NCI-H82 treated with DMSO at 0.1 percent for 48 hours (cell line): Measurements from ENCODE around the gene TM9SF4.

Experiments used
- DNase-seq: peaks from one replicate; lab custom pipeline; 2025; ENCODE audit not compliant: unreplicated experiment; lab: John Stamatoyannopoulos, UW

TM9SF4 gene

GRCh38 chr20:32109392-32110172, at the start of gene TM9SF4:
Gene TM9SF4 (plus strand): TSS chr20:32109714. CDS start chr20:32109741, 27 bp downstream.
- DNase-seq = peak; percentile 89

GRCh38 chr20:32062776-32063170, 46.7 kb upstream of the TM9SF4 start:
- DNase-seq = no peak

DNA sequence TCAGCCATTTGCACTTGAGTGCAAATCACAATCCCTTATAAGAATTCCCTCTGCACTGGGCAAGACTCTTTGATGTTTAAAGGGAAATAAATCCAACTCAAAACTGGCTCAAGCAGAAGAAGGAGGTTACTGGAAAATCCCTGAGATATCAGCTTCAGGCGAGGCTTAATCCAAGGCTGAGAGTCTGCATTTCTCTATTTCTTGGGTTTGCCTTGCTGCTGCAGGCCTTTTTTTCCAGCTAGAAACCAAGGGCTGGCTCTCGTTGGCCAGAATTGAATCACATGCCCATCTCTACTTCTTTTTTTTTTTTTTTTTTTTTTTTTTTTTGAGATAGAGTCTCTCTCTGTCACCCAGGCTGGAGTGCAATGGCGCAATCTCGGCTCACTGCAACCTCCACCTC, 45.8 kb upstream of the TM9SF4 start:
- no peak for DNase-seq

GRCh38 chr20:32064667-32065066, 44.8 kb upstream of the TM9SF4 start:
- DNase-seq = no peak

DNA sequence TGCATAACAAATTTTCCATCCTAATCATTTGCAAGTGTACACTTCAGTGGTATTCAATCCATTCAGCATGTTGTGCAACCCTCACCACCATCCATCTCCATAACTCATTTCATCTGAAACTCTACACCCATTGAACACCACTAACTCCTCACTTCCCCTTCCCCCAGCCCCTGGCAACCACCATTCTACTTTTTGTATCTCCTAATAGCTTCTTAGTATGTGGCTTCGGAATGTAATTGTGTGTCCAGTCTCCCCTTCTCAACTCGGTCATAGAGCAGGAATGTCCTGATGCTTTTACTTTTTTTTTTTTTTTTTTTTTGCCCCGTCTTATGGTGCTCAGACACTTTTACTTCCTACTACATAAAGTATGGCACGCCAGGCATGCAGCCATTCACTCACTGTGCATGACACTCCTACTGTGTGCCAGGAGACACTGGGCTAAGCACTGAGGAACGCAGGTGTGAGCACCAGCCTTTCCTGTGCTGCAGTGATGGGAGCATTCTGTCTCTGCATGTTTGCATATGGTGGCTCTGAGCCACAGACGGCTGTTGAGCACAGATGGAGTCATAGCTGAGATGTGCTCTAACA, 42.2 kb upstream of the TM9SF4 start:
- no peak for DNase-seq

GRCh38 chr20:32068174-32068573, 41.3 kb upstream of the TM9SF4 start:
- DNase-seq = no peak

DNA sequence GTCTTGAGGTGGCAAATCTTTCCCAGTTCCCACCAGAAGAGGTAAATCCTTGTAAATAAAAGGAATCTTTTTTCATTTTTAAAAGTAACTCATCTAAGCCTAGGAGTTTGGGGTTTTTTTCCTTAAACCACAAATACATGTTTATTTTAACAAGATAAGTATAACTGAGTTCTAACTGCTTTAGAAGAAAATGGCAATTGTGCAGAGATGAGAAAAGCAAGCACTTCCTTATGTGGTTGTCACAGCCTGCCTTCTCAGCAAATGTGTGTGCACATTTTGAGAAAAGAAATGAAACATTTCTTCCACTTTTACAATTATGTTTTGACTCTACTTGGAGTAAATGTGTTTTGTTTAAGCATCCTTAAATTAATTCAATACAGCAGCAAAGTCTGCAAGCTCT, 39.8 kb upstream of the TM9SF4 start:
- no peak for DNase-seq

DNA sequence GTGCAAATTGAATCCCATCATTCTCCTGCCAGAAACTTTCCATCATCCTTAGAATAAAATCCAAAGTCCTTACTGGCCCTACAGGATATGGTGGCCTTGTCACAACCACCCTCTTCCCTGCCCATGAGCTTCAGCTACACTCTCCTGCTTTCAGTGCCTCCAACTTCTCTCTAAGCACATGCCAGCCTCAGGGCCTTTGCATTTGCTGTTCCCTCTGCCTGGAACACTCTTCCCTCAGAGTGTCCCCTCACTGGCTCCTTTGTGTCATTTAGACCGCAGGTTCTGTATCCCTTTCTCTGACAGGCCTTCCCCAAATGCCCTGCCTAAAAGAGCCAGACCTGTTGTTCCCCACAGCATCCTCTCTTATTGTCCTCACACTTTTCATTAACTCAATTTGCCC, 39.2 kb upstream of the TM9SF4 start:
- no peak for DNase-seq

DNA sequence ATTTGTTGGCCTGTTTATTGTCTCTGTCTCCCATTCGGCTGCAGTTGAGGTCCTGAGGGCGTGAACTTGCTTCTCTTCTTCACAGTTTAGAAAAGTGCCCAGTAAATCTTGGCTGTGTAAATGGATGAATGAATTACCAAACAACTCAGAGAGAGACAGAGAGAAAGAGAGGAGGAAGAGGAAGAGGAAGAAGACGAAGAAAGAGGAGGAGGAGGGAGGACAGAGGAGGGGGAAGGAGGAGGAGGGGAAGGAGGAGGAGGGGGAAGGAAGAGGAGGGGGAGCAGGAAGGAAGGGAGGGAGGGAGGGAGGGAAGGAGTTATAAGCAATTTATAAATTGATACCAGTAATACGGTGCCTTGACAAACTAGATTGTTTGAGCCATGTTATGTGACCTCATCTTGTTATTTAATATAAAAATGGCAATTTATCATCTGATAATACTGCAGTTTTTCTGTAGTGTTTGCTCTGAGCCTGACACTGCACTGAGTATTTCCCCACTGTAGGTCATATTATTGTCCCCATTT, 38.8 kb upstream of the TM9SF4 start:
- no peak for DNase-seq

DNA sequence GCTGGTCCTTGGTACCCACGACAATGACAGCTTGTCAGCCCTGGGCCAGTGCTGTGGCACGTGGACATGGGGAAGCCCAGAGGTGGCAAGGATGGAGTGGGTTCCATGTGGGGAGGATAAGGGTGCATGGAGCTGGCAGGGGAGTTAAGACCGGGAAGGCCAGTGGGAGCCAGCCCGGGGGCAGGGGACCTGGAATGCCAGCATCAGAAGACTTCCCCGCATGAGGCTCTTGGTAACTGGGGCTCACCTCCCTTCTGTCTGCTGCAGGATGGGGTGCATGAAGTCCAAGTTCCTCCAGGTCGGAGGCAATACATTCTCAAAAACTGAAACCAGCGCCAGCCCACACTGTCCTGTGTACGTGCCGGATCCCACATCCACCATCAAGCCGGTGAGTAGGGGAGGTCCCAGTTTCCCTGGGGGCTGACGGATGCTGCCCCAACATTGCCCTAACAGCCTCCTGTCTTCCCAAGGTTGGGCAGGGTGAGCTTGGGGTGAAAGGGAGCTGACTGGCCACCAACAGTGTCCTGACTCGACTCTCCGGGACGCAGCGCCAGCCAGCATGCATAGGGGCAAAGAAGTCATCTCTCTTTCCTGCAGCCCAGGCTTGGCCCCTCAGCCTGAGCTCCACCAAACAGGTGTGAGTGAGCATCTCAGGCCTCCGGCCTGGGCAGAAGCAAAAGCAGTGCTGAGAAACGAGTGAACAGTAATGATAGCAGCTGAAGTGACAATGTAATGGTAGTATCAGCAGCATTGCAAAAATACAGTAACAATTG, 37.9 kb upstream of the TM9SF4 start:
- DNase-seq = no peak

- peak; percentile 22 for DNase-seq
Measured at GRCh38 chr20:32072168-32072750, 37.3 kb upstream of the TM9SF4 start.

DNA sequence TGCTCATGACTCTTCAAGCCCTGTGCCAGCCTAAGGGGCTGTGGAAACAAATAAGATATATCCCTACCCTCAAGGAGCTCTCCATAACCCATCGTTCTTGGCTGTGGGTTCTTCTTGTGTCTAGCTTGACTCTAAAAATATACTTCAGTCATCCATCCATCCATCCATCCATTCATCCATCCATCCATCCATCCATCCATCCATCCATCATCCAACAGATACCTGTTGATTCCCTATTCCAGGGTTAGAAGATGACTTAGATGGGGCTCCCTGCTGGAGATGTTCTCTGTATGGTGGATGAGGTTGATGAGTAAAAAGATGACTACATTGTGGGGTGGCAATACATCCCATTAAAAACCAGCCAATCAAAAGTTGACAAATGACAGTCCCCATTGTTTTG, 34.0 kb upstream of the TM9SF4 start:
- DNase-seq = no peak

GRCh38 chr20:32077190-32077589, 32.3 kb upstream of the TM9SF4 start:
- DNase-seq = no peak

- DNase-seq = no peak
Measured at GRCh38 chr20:32078322-32078721, 31.2 kb upstream of the TM9SF4 start.

GRCh38 chr20:32078791-32079190, 30.7 kb upstream of the TM9SF4 start:
- no peak for DNase-seq

DNA sequence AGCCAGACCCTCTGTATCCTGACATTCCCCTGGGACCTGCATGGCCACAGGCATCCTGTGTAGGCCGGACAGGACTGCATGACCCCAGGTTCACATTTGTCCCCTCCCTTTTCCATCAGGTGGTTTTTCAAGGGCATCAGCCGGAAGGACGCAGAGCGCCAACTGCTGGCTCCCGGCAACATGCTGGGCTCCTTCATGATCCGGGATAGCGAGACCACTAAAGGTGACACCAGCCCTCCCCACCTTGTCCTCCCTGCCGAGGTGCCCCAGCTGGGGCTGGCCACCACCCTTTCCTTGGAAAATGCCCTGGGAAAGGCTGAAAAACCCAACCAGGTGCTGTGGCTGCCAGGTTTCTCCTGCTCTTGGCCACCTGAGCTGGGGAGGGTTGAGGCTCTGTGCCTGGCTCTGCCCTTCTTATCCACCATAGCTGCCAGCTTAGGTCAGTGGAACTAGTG, 29.8 kb upstream of the TM9SF4 start:
- DNase-seq = no peak

GRCh38 chr20:32080783-32081182, 28.7 kb upstream of the TM9SF4 start:
- no peak for DNase-seq

DNA sequence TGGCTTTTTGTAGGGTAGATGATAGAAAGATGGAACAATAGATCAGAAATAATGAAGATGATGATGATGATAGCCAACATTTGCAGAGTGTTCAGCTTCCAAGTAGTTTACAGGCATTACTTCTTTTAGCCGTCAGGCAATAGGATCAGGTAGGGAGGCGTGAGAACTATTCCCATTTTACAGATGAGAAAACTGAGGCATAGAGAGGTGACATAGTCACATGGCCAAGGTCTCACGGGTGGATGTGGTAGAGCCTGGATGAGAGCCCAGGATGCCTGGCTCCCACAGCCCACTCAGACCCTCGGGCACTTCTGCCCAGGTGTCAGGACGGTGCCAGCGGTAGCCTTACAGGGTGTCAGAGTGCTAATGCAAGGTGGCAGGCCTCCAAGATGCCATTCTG, 26.0 kb upstream of the TM9SF4 start:
- DNase-seq = no peak

- DNase-seq = no peak
Measured at GRCh38 chr20:32087070-32087469, 22.4 kb upstream of the TM9SF4 start.

DNA sequence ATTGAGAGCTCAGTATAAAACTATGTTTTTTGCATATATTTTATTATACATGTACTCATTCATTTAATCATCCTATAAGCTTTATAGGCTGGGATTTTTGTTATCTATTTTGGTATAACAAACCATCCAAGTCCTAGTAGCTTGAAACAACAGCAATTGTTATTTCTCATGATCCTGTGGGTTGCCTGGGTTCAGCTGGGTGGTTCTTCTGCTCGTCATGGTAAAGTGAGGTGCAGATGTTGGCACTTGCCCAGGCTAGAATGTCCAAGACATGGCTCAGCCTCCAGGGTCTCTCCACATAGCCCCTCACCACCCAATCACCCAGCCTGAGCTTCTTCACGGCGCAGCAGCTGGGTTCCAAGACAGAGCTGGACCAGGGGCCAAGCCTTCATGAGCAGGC, 20.8 kb upstream of the TM9SF4 start:
- no peak for DNase-seq

- no peak for DNase-seq
Measured at GRCh38 chr20:32089637-32090362, 19.7 kb upstream of the TM9SF4 start.
